Naive B cell (primary cell): Measurements from ENCODE around the gene CHFR. TPM values are rescaled to one million over a fixed set of nuclear protein-coding genes. Genes with fewer than 3 reads are reported as not detected.

ENCODE experiments used
- ATAC-seq, 2 donors: fragments of 150-1000 bp; cut with Tn5 transposase; 2 replicates each; pipeline ENCODE4 v1.10.0; 2021; ENCODE audit warnings: low read depth in 2 of 2, mild to moderate bottlenecking in 2 of 2, moderate library complexity in 2 of 2
- DNase-seq: peaks from one replicate; pipeline ENCODE4 v3.0.0; 2022
- H3K27ac Mint-ChIP-seq, 6 donors: one replicate each; pipeline ENCODE4 v1.8.0; 2020 to 2022; ENCODE audit warnings: mild to moderate bottlenecking in 6 of 6, mixed read lengths in 6 of 6, moderate library complexity in 5 of 6, inconsistent platforms in 2 of 6
- H3K27me3 Mint-ChIP-seq, 3 donors: one replicate each; pipeline ENCODE4 v1.8.0; 2021 to 2022; ENCODE audit warnings: mixed read lengths in 3 of 3, mild to moderate bottlenecking in 1 of 3
- H3K36me3 Mint-ChIP-seq, 2 donors: one replicate each; pipeline ENCODE4 v1.8.0; 2020 to 2022; ENCODE audit warnings: mixed read lengths in 2 of 2, inconsistent platforms in 1 of 2, mild to moderate bottlenecking in 1 of 2
- H3K4me1 Mint-ChIP-seq, 3 donors: one replicate each; pipeline ENCODE4 v1.8.0; 2020 to 2022; ENCODE audit warnings: mixed read lengths in 3 of 3, inconsistent platforms in 1 of 3, mild to moderate bottlenecking in 1 of 3, moderate library complexity in 1 of 3
- H3K4me3 Mint-ChIP-seq, 8 donors: one replicate each; pipeline ENCODE4 v1.8.0; 2020 to 2022; ENCODE audit warnings: mild to moderate bottlenecking in 8 of 8, mixed read lengths in 8 of 8, moderate library complexity in 8 of 8, inconsistent platforms in 2 of 8
- H3K9me3 Mint-ChIP-seq, 7 donors: one replicate each; pipeline ENCODE4 v1.8.0; 2020 to 2022; ENCODE audit warnings: mixed read lengths in 7 of 7, mild to moderate bottlenecking in 5 of 7, inconsistent platforms in 2 of 7, moderate library complexity in 1 of 7
- polyA plus RNA-seq, 6 donors: library from polyadenylated mRNA; unstranded; fragments of 300-500 nt; fragmentation: Illumina TruSeq; gene quantifications; one replicate each; pipeline ENCODE4 v1.2.3, GENCODE V29; 2021; ENCODE audit warnings: low read depth in 6 of 6

CHFR gene
- polyA plus RNA-seq, 6 donors from 2014 or later: 15.3 to 27.8 (median 21.1) TPM

GRCh38 chr12:132834181-132834711, 53.2 kb downstream of the CHFR start:
- peaks cover 0 to 11% of the 10 kb centered on the region in 2 donors for H3K36me3 Mint-ChIP-seq
- ATAC-seq (no peak), DNase-seq (no peak)
- H3K27ac Mint-ChIP-seq: peak overlapping the region in 2 of 6 donors; percentile 42 to 90
- H3K27me3 Mint-ChIP-seq: no peaks in the 10 kb centered on the region
- H3K4me3 Mint-ChIP-seq: peak overlapping the region in 3 of 8 donors; percentile 5 to 84 (median 44)
- peaks cover 7 to 22% (median 17%) of the 10 kb centered on the region in 3 donors for H3K4me1 Mint-ChIP-seq
- H3K9me3 Mint-ChIP-seq: no peaks in the 10 kb centered on the region

GRCh38 chr12:132833341-132833740, 54.1 kb downstream of the CHFR start:
- H3K27ac Mint-ChIP-seq: peak overlapping the region in 1 of 6 donors; percentile 46
- peaks cover 14 to 22% (median 17%) of the 10 kb centered on the region in 3 donors for H3K4me1 Mint-ChIP-seq
- DNase-seq (no peak), ATAC-seq (no peak)
- H3K36me3 Mint-ChIP-seq: peaks cover 0 to 11% of the 10 kb centered on the region in 2 donors
- H3K9me3 Mint-ChIP-seq: no peaks in the 10 kb centered on the region
- peak overlapping the region in 1 of 8 donors; percentile 80 for H3K4me3 Mint-ChIP-seq
- no peaks in the 10 kb centered on the region for H3K27me3 Mint-ChIP-seq

DNA sequence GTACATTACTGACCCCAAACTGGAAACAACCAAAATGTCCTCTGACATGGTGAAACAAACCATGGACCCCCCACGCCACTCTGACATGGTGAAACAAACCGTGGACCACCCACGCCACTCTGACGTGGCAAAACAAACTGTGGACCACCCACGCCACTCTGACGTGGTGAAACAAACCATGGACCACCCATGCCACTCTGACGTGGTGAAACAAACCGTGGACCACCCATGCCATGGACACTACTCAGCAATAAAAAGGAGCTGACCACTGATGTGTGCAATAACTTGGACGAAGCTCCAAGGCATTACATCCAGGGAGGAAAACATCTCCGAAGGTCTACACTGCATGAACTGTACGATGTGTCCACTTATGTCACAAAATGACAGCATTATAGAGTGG, 55.6 kb downstream of the CHFR start:
- no peak for ATAC-seq
- no peak overlapping the region for H3K27ac Mint-ChIP-seq
- no peak for DNase-seq
- H3K27me3 Mint-ChIP-seq: no peaks in the 10 kb centered on the region
- H3K4me3 Mint-ChIP-seq: peak overlapping the region in 1 of 8 donors; percentile 33
- peaks cover 24 to 33% (median 28%) of the 10 kb centered on the region in 3 donors for H3K4me1 Mint-ChIP-seq
- H3K36me3 Mint-ChIP-seq: peaks cover 0 to 11% of the 10 kb centered on the region in 2 donors
- H3K9me3 Mint-ChIP-seq: no peaks in the 10 kb centered on the region

DNA sequence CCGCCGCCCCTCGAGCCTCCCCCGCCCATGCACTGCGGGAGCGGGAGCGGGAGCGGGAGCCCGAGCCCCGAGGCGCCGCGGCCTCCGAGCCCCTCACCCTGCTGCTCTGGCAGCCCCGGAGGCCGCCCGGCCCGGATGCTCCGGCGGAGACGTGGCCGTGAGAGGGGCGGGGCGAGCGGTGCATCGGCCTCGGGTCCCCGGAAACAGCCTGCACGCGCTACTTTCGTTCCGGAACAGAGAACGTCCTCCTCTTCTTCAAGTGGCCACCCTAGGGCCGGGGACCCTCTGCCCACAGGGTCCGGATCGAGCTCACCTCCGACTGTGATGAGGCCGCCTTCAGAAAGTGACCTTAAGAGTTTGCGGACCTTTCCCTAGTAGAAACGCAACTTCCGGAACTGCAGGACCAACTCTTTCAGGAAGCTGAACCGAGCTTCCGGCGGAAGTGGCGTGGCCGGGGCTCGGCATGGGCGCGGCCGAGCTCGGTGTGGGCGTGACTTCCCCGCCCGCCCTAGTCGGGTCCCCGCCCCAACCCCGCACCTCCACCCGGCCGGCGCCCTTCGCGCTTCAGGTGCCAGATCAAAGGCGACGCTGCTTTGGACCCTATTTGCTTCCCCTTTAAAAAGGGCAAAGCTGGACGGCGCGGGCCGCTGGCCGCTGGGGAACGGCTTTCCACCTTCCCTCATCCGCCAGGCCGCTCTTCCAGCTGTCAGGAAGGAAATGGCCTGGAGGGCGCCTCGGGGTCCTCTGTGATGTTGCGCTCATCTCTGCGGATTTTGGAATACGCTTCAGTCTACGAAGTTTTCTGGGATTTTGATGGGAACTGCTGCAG, 58.5 kb downstream of the CHFR start, which contains the start of gene GOLGA3:
Gene GOLGA3 (minus strand): TSS at position 164 of the 829 bp plus-strand sequence. CDS start 6,741 bp downstream, outside the sequence.
- DNase-seq: peak; percentile 94

DNA sequence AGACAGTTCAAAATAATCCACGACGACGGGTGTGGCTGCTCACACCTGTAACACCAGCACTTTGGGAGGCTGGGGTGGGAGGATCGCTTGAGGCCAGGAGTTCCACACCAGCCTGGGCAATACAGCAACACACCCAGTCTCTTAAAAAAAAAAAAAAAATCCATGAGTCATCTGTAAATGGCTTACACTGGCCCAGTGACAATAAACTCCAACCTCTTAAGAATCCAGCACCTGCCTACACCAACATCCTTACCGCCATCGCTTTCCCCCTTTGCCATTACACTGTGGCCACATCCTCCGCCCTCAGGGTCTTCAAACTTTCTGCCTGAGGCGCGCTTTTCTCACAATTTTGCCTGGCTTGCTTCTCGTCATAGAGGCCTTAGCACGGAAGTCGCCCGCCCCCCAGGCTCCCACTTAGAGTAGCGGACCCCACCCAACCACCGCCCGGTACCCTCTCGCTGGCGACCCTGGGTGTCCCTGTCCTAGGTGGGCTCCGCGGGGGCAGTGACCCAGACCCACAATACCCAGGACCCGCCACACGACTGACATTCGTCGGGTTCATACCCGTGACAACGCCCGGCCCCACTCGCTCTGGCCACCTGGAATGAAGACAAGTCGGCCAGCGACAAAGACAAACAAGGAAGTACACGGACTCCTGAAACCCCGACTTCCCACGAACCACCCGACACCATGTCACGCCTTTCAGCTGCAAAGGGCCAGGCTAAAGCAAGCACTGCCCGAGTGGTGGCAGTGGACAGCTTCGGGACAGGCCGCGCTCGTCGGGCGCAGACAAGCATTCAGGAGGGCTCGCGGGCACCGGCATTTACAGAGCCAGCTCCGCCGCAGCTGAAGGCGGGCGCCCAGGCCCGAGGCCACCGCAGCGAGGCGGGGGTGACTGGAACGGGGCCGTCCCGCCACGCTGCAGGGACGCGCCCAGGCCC, 59.4 kb downstream of the CHFR start:
- peak overlapping the region; percentile 89 to 100 (median 93) for H3K27ac Mint-ChIP-seq
- no peak for DNase-seq
- ATAC-seq: peak in 1 of 2 donors; percentile 1
- no peaks in the 10 kb centered on the region for H3K9me3 Mint-ChIP-seq
- H3K36me3 Mint-ChIP-seq: peaks cover 0 to 8% of the 10 kb centered on the region in 2 donors
- H3K4me1 Mint-ChIP-seq: peaks cover 25 to 58% (median 47%) of the 10 kb centered on the region in 3 donors
- H3K27me3 Mint-ChIP-seq: no peaks in the 10 kb centered on the region
- peak overlapping the region; percentile 85 to 99 (median 93) for H3K4me3 Mint-ChIP-seq

More for the DNA sequence above, 58.5 kb downstream of the CHFR start, which contains the start of gene GOLGA3:
- Mint-ChIP-seq H3K27ac (peak within 1 kb of the TSS; percentile 100), H3K9me3 (no peaks in the 10 kb centered on the region), H3K36me3 (peaks cover 0 to 17% of the 10 kb centered on the region in 2 donors), H3K4me3 (peak within 1 kb of the TSS; percentile 94 to 99 (median 98)), H3K27me3 (no peaks in the 10 kb centered on the region), H3K4me1 (peaks cover 32 to 53% (median 41%) of the 10 kb centered on the region in 3 donors)
- peak; percentile 94 to 98 for ATAC-seq

- Mint-ChIP-seq H3K27me3 (no peaks in the 10 kb centered on the region), H3K27ac (peak overlapping the region in 2 of 6 donors; percentile 26 to 67), H3K4me1 (peaks cover 25 to 58% (median 47%) of the 10 kb centered on the region in 3 donors), H3K4me3 (peak overlapping the region in 5 of 8 donors; percentile 28 to 94 (median 79)), H3K9me3 (no peaks in the 10 kb centered on the region), H3K36me3 (peaks cover 0 to 7% of the 10 kb centered on the region in 2 donors)
- no peak for ATAC-seq
- DNase-seq: no peak
Measured at GRCh38 chr12:132825861-132826260, 61.5 kb downstream of the CHFR start.

- H3K36me3 Mint-ChIP-seq: peaks cover 0 to 7% of the 10 kb centered on the region in 2 donors
- H3K4me1 Mint-ChIP-seq: peaks cover 25 to 66% (median 53%) of the 10 kb centered on the region in 3 donors
- H3K27ac Mint-ChIP-seq: peak overlapping the region in 1 of 6 donors; percentile 88
- no peaks in the 10 kb centered on the region for H3K27me3 Mint-ChIP-seq
- ATAC-seq: no peak
- peak overlapping the region in 4 of 8 donors; percentile 15 to 94 (median 29) for H3K4me3 Mint-ChIP-seq
- H3K9me3 Mint-ChIP-seq: no peaks in the 10 kb centered on the region
- no peak for DNase-seq
Measured at GRCh38 chr12:132825089-132825488, 62.3 kb downstream of the CHFR start.

GRCh38 chr12:132824053-132824452, 63.4 kb downstream of the CHFR start:
- H3K27me3 Mint-ChIP-seq: no peaks in the 10 kb centered on the region
- H3K4me3 Mint-ChIP-seq: peak overlapping the region in 1 of 8 donors; percentile 94
- DNase-seq (no peak), ATAC-seq (no peak)
- H3K9me3 Mint-ChIP-seq: no peaks in the 10 kb centered on the region
- peaks cover 0 to 7% of the 10 kb centered on the region in 2 donors for H3K36me3 Mint-ChIP-seq
- peak overlapping the region in 1 of 6 donors; percentile 79 for H3K27ac Mint-ChIP-seq
- peaks cover 25 to 69% (median 61%) of the 10 kb centered on the region in 3 donors for H3K4me1 Mint-ChIP-seq

DNA sequence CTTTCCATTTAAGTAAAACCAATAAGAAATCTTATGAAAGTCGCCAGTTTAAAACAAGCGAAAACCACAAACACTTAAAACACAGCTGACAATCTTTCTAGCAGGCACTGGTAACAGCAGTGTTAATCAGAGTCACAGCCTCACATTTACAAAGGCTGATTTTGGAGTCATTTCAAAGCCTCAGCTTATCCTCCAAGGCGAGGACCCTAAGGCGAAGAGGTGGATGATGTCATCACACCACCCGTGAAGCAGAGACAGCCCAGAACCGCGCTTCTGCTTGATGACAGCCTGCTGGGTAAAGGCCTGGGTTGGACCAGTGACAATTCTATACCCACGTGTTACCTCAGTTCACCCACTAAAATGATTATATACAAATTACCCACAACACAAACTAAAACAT, 68.8 kb downstream of the CHFR start:
- ATAC-seq (no peak), DNase-seq (no peak)
- Mint-ChIP-seq H3K4me1 (peaks cover 7 to 36% (median 24%) of the 10 kb centered on the region in 3 donors), H3K9me3 (no peaks in the 10 kb centered on the region), H3K27ac (peak overlapping the region; percentile 24 to 96 (median 65)), H3K4me3 (no peak overlapping the region), H3K36me3 (peaks cover 5% of the 10 kb centered on the region in 2 donors), H3K27me3 (no peaks in the 10 kb centered on the region)

- H3K27me3 Mint-ChIP-seq: no peaks in the 10 kb centered on the region
- ATAC-seq: no peak
- H3K36me3 Mint-ChIP-seq: peaks cover 12 to 13% of the 10 kb centered on the region in 2 donors
- H3K27ac Mint-ChIP-seq: peak overlapping the region in 1 of 6 donors; percentile 65
- H3K4me3 Mint-ChIP-seq: peak overlapping the region in 1 of 8 donors; percentile 47
- DNase-seq: no peak
- peaks cover 6 to 28% (median 7%) of the 10 kb centered on the region in 3 donors for H3K4me1 Mint-ChIP-seq
- no peaks in the 10 kb centered on the region for H3K9me3 Mint-ChIP-seq
Measured at GRCh38 chr12:132814232-132814631, 73.2 kb downstream of the CHFR start.

GRCh38 chr12:132813443-132813842, 74.0 kb downstream of the CHFR start:
- Mint-ChIP-seq H3K9me3 (no peaks in the 10 kb centered on the region), H3K4me1 (peaks cover 4 to 22% (median 11%) of the 10 kb centered on the region in 3 donors), H3K36me3 (peaks cover 12 to 13% of the 10 kb centered on the region in 2 donors), H3K27me3 (no peaks in the 10 kb centered on the region), H3K4me3 (peak overlapping the region in 1 of 8 donors; percentile 25), H3K27ac (peak overlapping the region in 3 of 6 donors; percentile 75 to 90 (median 88))
- peak; percentile 56 to 74 for ATAC-seq
- DNase-seq: peak; percentile 13

- peaks cover 0 to 16% (median 5%) of the 10 kb centered on the region in 3 donors for H3K4me1 Mint-ChIP-seq
- ATAC-seq: no peak
Measured at GRCh38 chr12:132812631-132813305, 74.6 kb downstream of the CHFR start.

More at GRCh38 chr12:132812631-132813305, 74.6 kb downstream of the CHFR start:
- Mint-ChIP-seq H3K36me3 (peaks cover 8 to 12% of the 10 kb centered on the region in 2 donors), H3K27me3 (no peaks in the 10 kb centered on the region), H3K27ac (peak overlapping the region in 3 of 6 donors; percentile 56 to 88 (median 75)), H3K4me3 (no peak overlapping the region), H3K9me3 (no peaks in the 10 kb centered on the region)
- DNase-seq: no peak
